K562 (cell line): ENCODE results near the gene ZC3H18. TPM values are rescaled to one million over a fixed set of nuclear protein-coding genes. Genes with fewer than 3 reads are reported as not detected.

Experiments
- E4F1 ChIP-seq: fragments of 250-450 bp; sonication (Bioruptor Pico); IDR thresholded peaks from 2 replicates; pipeline ENCODE4 v1.5.0; 2021; ENCODE audit warnings: mild to moderate bottlenecking, borderline replicate concordance
- HMBOX1 ChIP-seq: sonication (generic); IDR thresholded peaks from 2 replicates; pipeline ENCODE4 v1.6.1; 2016
- HNRNPL ChIP-seq: fragments of 200-400 bp; formaldehyde crosslinking; IDR thresholded peaks from 2 replicates; pipeline ENCODE4 v1.6.1; 2017; ENCODE audit warnings: low read depth, mild to moderate bottlenecking, low read length
- MBD1 ChIP-seq: fragments of 250-450 bp; sonication (Bioruptor Pico); IDR thresholded peaks from 2 replicates; pipeline ENCODE4 v1.8.0; 2022; ENCODE audit warnings: inconsistent platforms
- MLLT1 ChIP-seq, 2 experiments: fragments of 450-650 bp; IDR thresholded peaks; 2 replicates each; pipeline ENCODE4 v1.6.1; 2016
- RERE ChIP-seq: sonication (generic); formaldehyde crosslinking; IDR thresholded peaks from 2 replicates; pipeline ENCODE4 v1.8.0; 2023; ENCODE audit warnings: missing genetic modification reagents, mild to moderate bottlenecking, borderline replicate concordance
- SFPQ ChIP-seq: fragments of 200-400 bp; formaldehyde crosslinking; IDR thresholded peaks from 2 replicates; pipeline ENCODE4 v1.6.1; 2017; ENCODE audit warnings: mild to moderate bottlenecking, low read depth, low read length, moderate library complexity
- SRSF7 ChIP-seq: fragments of 200-400 bp; formaldehyde crosslinking; optimal IDR thresholded peaks from 2 replicates; pipeline ENCODE3; 2017; ENCODE audit warnings: mild to moderate bottlenecking, low read depth, low read length
- U2AF2 ChIP-seq: fragments of 200-400 bp; formaldehyde crosslinking; optimal IDR thresholded peaks from 2 replicates; pipeline ENCODE3; 2017; ENCODE audit warnings: low read depth, mild to moderate bottlenecking, low read length
- ZNF197 ChIP-seq: fragments of 200-800 bp; sonication (Bioruptor generic); IDR thresholded peaks from 2 replicates; pipeline ENCODE4 v1.6.1; 2016; ENCODE audit warnings: low read depth, missing genetic modification characterization, missing compliant biosample characterization
- ZNF583 ChIP-seq: fragments of 250-450 bp; sonication (Bioruptor Pico); IDR thresholded peaks from 2 replicates; pipeline ENCODE4 v1.4.0; 2020
- ZNF785 ChIP-seq: fragments of 250-450 bp; sonication (Bioruptor Pico); IDR thresholded peaks from 2 replicates; pipeline ENCODE4 v1.4.0; 2020; ENCODE audit warnings: mild to moderate bottlenecking
- polyA plus RNA-seq, 8 experiments: library from polyadenylated mRNA; depleted of rRNA in 4 of 8; stranded (reverse) in 5 of 8; unstranded in 3 of 8; fragments of >200 nt; fragmentation: Nextera tagmentation in 2 of 8; fragmentation: Illumina TruSeq in 1 of 8; extraction: Ambion mirVana in 2 of 8; extraction: Trizol in 1 of 8; gene quantifications; 2 replicates each; pipeline versions ENCODE4 v1.2.1 to v1.2.3, GENCODE V29; 2011 to 2014; ENCODE audit warnings: inconsistent platforms in 1 of 8, missing spikeins in 1 of 8
- total RNA-seq, 7 experiments: library from RNA; depleted of rRNA in 6 of 7; stranded (reverse); fragments of >200 nt in 6 of 7; fragmentation: Illumina TruSeq in 2 of 7; extraction: Trizol in 2 of 7; gene quantifications; 2 replicates each; pipeline versions ENCODE4 v1.2.1 to v1.2.3, GENCODE V29; 2011 to 2021; ENCODE audit warnings: low replicate concordance in 1 of 7

ZC3H18 gene
- total and polyA plus RNA-seq, 9 of the 15 experiments (the other 6 are each of a cell fraction or from before 2014, with no cell fraction given) = 1.7 to 88.7 (median 26.9) TPM

GRCh38 chr16:88651276-88651988 lies 81.2 kb downstream of the ZC3H18 start (continued):
- TF ChIP-seq RERE (CRISPR knock-in tag) (no peak), SRSF7 (no peak), U2AF2 (no peak), MBD1 (CRISPR knock-in tag) (no peak), SFPQ (no peak), HNRNPL (no peak), HMBOX1 (peak; percentile 14; the same call in 1 of the 2 replicates), MLLT1 (IDR thresholded peaks at IDR 0.05) (no peak), ZNF197 (CRISPR knock-in tag) (no peak), ZNF583 (CRISPR knock-in tag) (0 out of 2 replicates have a peak, but pooled peaks have one; percentile 38), E4F1 (no peak), ZNF785 (CRISPR knock-in tag) (no peak)
